Esophagus (tissue), 2 donors: Measurements from ENCODE around the gene GRID1. TPM values are rescaled to one million over a fixed set of nuclear protein-coding genes. Genes with fewer than 3 reads are reported as not detected.
A peak's percentile ranks its signal among the peaks of the same experiment; 100 is the strongest.

Experiments
- H3K27ac ChIP-seq, 2 donors: one replicate each; pipeline ENCODE4 v1.5.1; 2013; ENCODE audit warnings: low read depth in 2 of 2, mild to moderate bottlenecking in 2 of 2, inconsistent platforms in 1 of 2, low read length in 1 of 2, moderate library complexity in 1 of 2
- H3K27me3 ChIP-seq, 2 donors: one replicate each; pipeline ENCODE4 v1.6.1; 2013; ENCODE audit warnings: low read length in 2 of 2, control low read depth in 1 of 2, mild to moderate bottlenecking in 1 of 2; ENCODE audit not compliant: insufficient read depth in 2 of 2, control insufficient read depth in 1 of 2
- H3K36me3 ChIP-seq, 2 donors: one replicate each; pipeline ENCODE4 v1.6.1; 2013; ENCODE audit warnings: low read length in 1 of 2; ENCODE audit not compliant: control insufficient read depth in 2 of 2, insufficient read depth in 2 of 2
- H3K4me1 ChIP-seq, 2 donors: one replicate each; pipeline ENCODE4 v1.6.1; 2013; ENCODE audit warnings: low read length in 1 of 2; ENCODE audit not compliant: control insufficient read depth in 2 of 2, insufficient read depth in 2 of 2
- H3K4me3 ChIP-seq, 2 donors: one replicate each; pipeline ENCODE4 v1.5.1; 2013; ENCODE audit warnings: low read length in 2 of 2, mild to moderate bottlenecking in 2 of 2, low read depth in 1 of 2, moderate library complexity in 1 of 2
- H3K9me3 ChIP-seq, 2 donors: one replicate each; pipeline ENCODE4 v1.6.1; 2013; ENCODE audit warnings: mild to moderate bottlenecking in 2 of 2, low read depth in 1 of 2, low read length in 1 of 2, moderate library complexity in 1 of 2; ENCODE audit not compliant: control insufficient read depth in 2 of 2, insufficient read depth in 1 of 2
- WGBS, 2 donors: extraction: QIAGEN DNeasy Blood & Tissue Kit; methylation state at CpG; one replicate each; pipeline ENCODE4 v1.1.7; 2013; 5-methylcytosine and 5-hydroxymethylcytosine counted together
- polyA plus RNA-seq, 2 donors: library from polyadenylated mRNA; stranded (reverse); fragments of 200-250 nt; gene quantifications; one replicate each; pipeline ENCODE4 v1.2.3, GENCODE V29; 2013
- donor health status: healthy with polysubstance abuse.
- donor health status: Bipolar disorder and iron deficiency.

Gene GRID1
- polyA plus RNA-seq, 2 donors, result 0.04 to 0.32 TPM

GRCh38 chr10:86387178-86387794 lies 20.7 kb upstream of the GRID1 start:
- WGBS, 2 donors, result 73 to 78% methylated on average over 7 of the region's 7 CpGs
- H3K4me1 ChIP-seq, result peaks cover 0 to 5% of the 10 kb centered on the region in 2 donors

GRCh38 chr10:86385806-86386205 lies 19.2 kb upstream of the GRID1 start:
- Histone ChIP-seq H3K27ac (no peak overlapping the region), H3K36me3 (peaks cover 0 to 2% of the 10 kb centered on the region in 2 donors), H3K4me3 (no peak overlapping the region), H3K9me3 (no peaks in the 10 kb centered on the region), H3K4me1 (peaks cover 0 to 5% of the 10 kb centered on the region in 2 donors), H3K27me3 (peaks cover 0 to 5% of the 10 kb centered on the region in 2 donors)
- 89 to 93% methylated on average over 3 of the region's 3 CpGs for WGBS, 2 donors

More at GRCh38 chr10:86387178-86387794, 20.7 kb upstream of the GRID1 start:
- peaks cover 0 to 2% of the 10 kb centered on the region in 2 donors for H3K36me3 ChIP-seq
- no peaks in the 10 kb centered on the region for H3K9me3 ChIP-seq
- H3K4me3 ChIP-seq, result no peak overlapping the region
- H3K27me3 ChIP-seq, result peaks cover 0 to 5% of the 10 kb centered on the region in 2 donors
- H3K27ac ChIP-seq, result no peak overlapping the region

- no peaks in the 10 kb centered on the region for H3K27me3 ChIP-seq
- 36 to 43% methylated on average over 6 of the region's 6 CpGs for WGBS, 2 donors
- H3K4me1 ChIP-seq, result peaks cover 0 to 3% of the 10 kb centered on the region in 2 donors
- H3K27ac ChIP-seq, result no peak overlapping the region
- H3K4me3 ChIP-seq, result no peak overlapping the region
- no peaks in the 10 kb centered on the region for H3K9me3 ChIP-seq
- H3K36me3 ChIP-seq, result no peaks in the 10 kb centered on the region
Observed at GRCh38 chr10:86377797-86378146, 11.2 kb upstream of the GRID1 start.

GRCh38 chr10:86376852-86377796 lies 10.5 kb upstream of the GRID1 start:
- H3K9me3 ChIP-seq, result no peaks in the 10 kb centered on the region
- H3K4me3 ChIP-seq, result peak overlapping the region in 1 of 2 donors; percentile 15
- H3K4me1 ChIP-seq, result peaks cover 0 to 3% of the 10 kb centered on the region in 2 donors
- 16 to 19% methylated on average over 67 to 68 of the region's 68 CpGs for WGBS, 2 donors
- H3K27me3 ChIP-seq, result no peaks in the 10 kb centered on the region
- no peaks in the 10 kb centered on the region for H3K36me3 ChIP-seq
- no peak overlapping the region for H3K27ac ChIP-seq

GRCh38 chr10:86376403-86376802 lies 9.8 kb upstream of the GRID1 start:
- Histone ChIP-seq H3K9me3 (no peaks in the 10 kb centered on the region), H3K27ac (no peak overlapping the region), H3K36me3 (no peaks in the 10 kb centered on the region), H3K4me1 (peaks cover 0 to 3% of the 10 kb centered on the region in 2 donors), H3K4me3 (no peak overlapping the region), H3K27me3 (peaks cover 0 to 4% of the 10 kb centered on the region in 2 donors)
- 74 to 85% methylated on average over 7 of the region's 7 CpGs for WGBS, 2 donors

- H3K9me3 ChIP-seq, result no peaks in the 10 kb centered on the region
- peaks cover 3 to 4% of the 10 kb centered on the region in 2 donors for H3K27me3 ChIP-seq
- no peak overlapping the region for H3K27ac ChIP-seq
- H3K36me3 ChIP-seq, result no peaks in the 10 kb centered on the region
- H3K4me3 ChIP-seq, result no peak overlapping the region
- H3K4me1 ChIP-seq, result peaks cover 0 to 3% of the 10 kb centered on the region in 2 donors
- WGBS, 2 donors, result 80 to 86% methylated on average over 8 of the region's 8 CpGs
Observed at GRCh38 chr10:86375204-86375603, 8.6 kb upstream of the GRID1 start.

- WGBS, 2 donors, result 62% methylated on average over 8 of the region's 8 CpGs
- peaks cover 4 to 6% of the 10 kb centered on the region in 2 donors for H3K27me3 ChIP-seq
Observed at GRCh38 chr10:86374664-86375063, 8.1 kb upstream of the GRID1 start.

GRCh38 chr10:86373828-86374227 lies 7.2 kb upstream of the GRID1 start:
- Histone ChIP-seq H3K27me3 (peaks cover 5 to 6% of the 10 kb centered on the region in 2 donors), H3K4me3 (no peak overlapping the region), H3K9me3 (no peaks in the 10 kb centered on the region), H3K36me3 (no peaks in the 10 kb centered on the region), H3K4me1 (peaks cover 0 to 3% of the 10 kb centered on the region in 2 donors), H3K27ac (no peak overlapping the region)
- WGBS, 2 donors, result 77 to 78% methylated on average over 7 of the region's 7 CpGs

More at GRCh38 chr10:86374664-86375063, 8.1 kb upstream of the GRID1 start:
- Histone ChIP-seq H3K9me3 (no peaks in the 10 kb centered on the region), H3K4me3 (no peak overlapping the region), H3K36me3 (no peaks in the 10 kb centered on the region), H3K27ac (no peak overlapping the region), H3K4me1 (peaks cover 0 to 3% of the 10 kb centered on the region in 2 donors)

- Histone ChIP-seq H3K9me3 (no peaks in the 10 kb centered on the region), H3K27ac (no peak overlapping the region), H3K4me3 (no peak overlapping the region), H3K36me3 (no peaks in the 10 kb centered on the region), H3K27me3 (peaks cover 6 to 8% of the 10 kb centered on the region in 2 donors), H3K4me1 (peaks cover 0 to 3% of the 10 kb centered on the region in 2 donors)
- WGBS, 2 donors, result 58 to 67% methylated on average over 2 to 3 of the region's 3 CpGs
Observed at GRCh38 chr10:86373251-86373650, 6.7 kb upstream of the GRID1 start.
